ENCODE measurements around the gene RCOR1.

Gene RCOR1

GRCh38 chr14:102699416-102700110 lies 107.1 kb downstream of the RCOR1 start:
- no peaks in the 10 kb centered on the region for H3K27me3 ChIP-seq (ENCODE audit: low read length)
- no peaks in the 10 kb centered on the region for H3K9me2 ChIP-seq (replicated peaks; ENCODE audit: insufficient read depth, low read length)
- no peak overlapping the region for H3K27ac ChIP-seq (ENCODE audit: low read depth, low read length)
- H2AFZ ChIP-seq (ENCODE audit: low read depth, low read length, severe bottlenecking), result no peak overlapping the region
- no peak overlapping the region for H3K9ac ChIP-seq (ENCODE audit: low read length)
- no peak overlapping the region for H3K4me2 ChIP-seq (ENCODE audit: low read depth, low read length, poor library complexity, severe bottlenecking)
- no peaks in the 10 kb centered on the region for H3F3A ChIP-seq (ENCODE audit: insufficient read depth)
- H3K79me2 ChIP-seq (ENCODE audit: insufficient read depth, low read length), result peaks cover 4% of the 10 kb centered on the region; the same call in 1 of the 2 replicates
- H4K20me1 ChIP-seq (ENCODE audit: low read depth, low read length), result no peaks in the 10 kb centered on the region
- no peaks in the 10 kb centered on the region for H3K9me3 ChIP-seq (ENCODE audit: insufficient read depth, low read length)
- H3K4me3 ChIP-seq (ENCODE audit: insufficient read depth, low read length, poor library complexity, severe bottlenecking), result no peak overlapping the region
- no peak for TF ChIP-seq EZH2phosphoT487 (conservative IDR thresholded peaks at IDR 0.05; ENCODE audit: low read length)
- no peak for TF ChIP-seq CTCF (IDR thresholded peaks at IDR 0.05; ENCODE audit: insufficient read depth, low read length, poor library complexity, severe bottlenecking)
- peaks cover 14% of the 10 kb centered on the region for H3K36me3 ChIP-seq (ENCODE audit: low read length)

DNA sequence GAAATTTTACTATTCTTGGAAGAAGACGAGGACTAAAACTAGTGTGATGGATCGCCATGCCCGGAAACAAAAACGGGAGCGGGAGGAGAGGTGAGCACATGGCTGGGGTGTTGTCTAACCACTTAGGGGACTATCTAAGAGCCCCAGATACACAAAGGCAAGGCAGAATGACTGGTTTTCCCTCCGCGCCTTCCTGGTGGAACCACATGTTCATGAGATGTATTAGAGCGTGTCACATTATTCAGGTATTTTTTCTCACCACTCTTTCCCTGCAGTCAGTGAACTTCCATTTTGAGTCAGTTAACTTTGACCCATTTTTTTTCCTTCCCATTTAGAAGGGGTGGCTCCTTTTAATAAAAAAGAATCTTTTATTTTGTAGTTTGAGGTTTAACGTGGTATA lies 116.0 kb downstream of the RCOR1 start:
- Histone ChIP-seq H3F3A (ENCODE audit: insufficient read depth) (peaks cover 4% of the 10 kb centered on the region; the same call in 1 of the 2 replicates), H3K27ac (ENCODE audit: low read depth, low read length) (no peak overlapping the region), H3K27me3 (ENCODE audit: low read length) (no peaks in the 10 kb centered on the region), H3K4me3 (ENCODE audit: insufficient read depth, low read length, poor library complexity, severe bottlenecking) (no peak overlapping the region), H3K9me2 (replicated peaks; ENCODE audit: insufficient read depth, low read length) (no peaks in the 10 kb centered on the region), H2AFZ (ENCODE audit: low read depth, low read length, severe bottlenecking) (no peak overlapping the region), H4K20me1 (ENCODE audit: low read depth, low read length) (no peaks in the 10 kb centered on the region), H3K9ac (ENCODE audit: low read length) (no peak overlapping the region), H3K9me3 (ENCODE audit: insufficient read depth, low read length) (no peaks in the 10 kb centered on the region), H3K4me2 (ENCODE audit: low read depth, low read length, poor library complexity, severe bottlenecking) (no peak overlapping the region), H3K79me2 (ENCODE audit: insufficient read depth, low read length) (no peaks in the 10 kb centered on the region), H3K36me3 (ENCODE audit: low read length) (peaks cover 13% of the 10 kb centered on the region; the same call in 1 of the 2 replicates)
- TF ChIP-seq CTCF (IDR thresholded peaks at IDR 0.05; ENCODE audit: insufficient read depth, low read length, poor library complexity, severe bottlenecking) (no peak), EZH2phosphoT487 (conservative IDR thresholded peaks at IDR 0.05; ENCODE audit: low read length) (no peak)

GRCh38 chr14:102711207-102711606 lies 118.8 kb downstream of the RCOR1 start:
- H3K27me3 ChIP-seq (ENCODE audit: low read length), result no peaks in the 10 kb centered on the region
- no peak overlapping the region for H2AFZ ChIP-seq (ENCODE audit: low read depth, low read length, severe bottlenecking)
- H3K36me3 ChIP-seq (ENCODE audit: low read length), result peaks cover 17% of the 10 kb centered on the region; the same call in 1 of the 2 replicates
- no peaks in the 10 kb centered on the region for H3K79me2 ChIP-seq (ENCODE audit: insufficient read depth, low read length)
- H3K9me2 ChIP-seq (replicated peaks; ENCODE audit: insufficient read depth, low read length), result no peaks in the 10 kb centered on the region
- no peak for TF ChIP-seq EZH2phosphoT487 (conservative IDR thresholded peaks at IDR 0.05; ENCODE audit: low read length)
- H3F3A ChIP-seq (ENCODE audit: insufficient read depth), result peaks cover 4% of the 10 kb centered on the region; the same call in 1 of the 2 replicates
- no peak overlapping the region for H3K4me3 ChIP-seq (ENCODE audit: insufficient read depth, low read length, poor library complexity, severe bottlenecking)
- H4K20me1 ChIP-seq (ENCODE audit: low read depth, low read length), result no peaks in the 10 kb centered on the region
- H3K9ac ChIP-seq (ENCODE audit: low read length), result no peak overlapping the region
- H3K4me2 ChIP-seq (ENCODE audit: low read depth, low read length, poor library complexity, severe bottlenecking), result no peak overlapping the region
- no peaks in the 10 kb centered on the region for H3K9me3 ChIP-seq (ENCODE audit: insufficient read depth, low read length)
- no peak overlapping the region for H3K27ac ChIP-seq (ENCODE audit: low read depth, low read length)

DNA sequence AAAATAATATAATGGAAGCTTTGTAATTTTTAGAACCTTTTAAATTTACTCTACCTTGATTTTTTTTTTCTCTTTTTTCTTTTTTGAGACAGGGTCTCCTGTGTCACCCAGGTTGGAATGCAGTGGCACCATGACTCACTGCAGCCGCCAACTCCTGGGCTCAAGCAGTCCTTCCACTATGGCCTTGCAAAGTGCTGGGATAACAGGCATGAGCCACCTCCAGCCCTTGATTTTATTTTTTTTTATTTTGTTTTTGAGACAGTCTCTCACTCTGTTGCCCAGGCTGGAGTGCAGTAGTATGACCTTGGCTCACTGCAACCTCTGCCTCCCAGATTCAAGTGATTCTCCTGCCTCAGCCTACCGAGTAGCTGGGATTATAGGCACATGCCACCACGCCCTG lies 119.5 kb downstream of the RCOR1 start:
- Histone ChIP-seq H3K4me3 (ENCODE audit: insufficient read depth, low read length, poor library complexity, severe bottlenecking) (no peak overlapping the region), H3K4me2 (ENCODE audit: low read depth, low read length, poor library complexity, severe bottlenecking) (no peak overlapping the region), H4K20me1 (ENCODE audit: low read depth, low read length) (no peaks in the 10 kb centered on the region), H3K9ac (ENCODE audit: low read length) (no peak overlapping the region), H3F3A (ENCODE audit: insufficient read depth) (peaks cover 4% of the 10 kb centered on the region; the same call in 1 of the 2 replicates), H3K27me3 (ENCODE audit: low read length) (no peaks in the 10 kb centered on the region), H2AFZ (ENCODE audit: low read depth, low read length, severe bottlenecking) (no peak overlapping the region), H3K27ac (ENCODE audit: low read depth, low read length) (no peak overlapping the region), H3K9me2 (replicated peaks; ENCODE audit: insufficient read depth, low read length) (no peaks in the 10 kb centered on the region), H3K36me3 (ENCODE audit: low read length) (peaks cover 17% of the 10 kb centered on the region; the same call in 1 of the 2 replicates), H3K9me3 (ENCODE audit: insufficient read depth, low read length) (no peaks in the 10 kb centered on the region), H3K79me2 (ENCODE audit: insufficient read depth, low read length) (no peaks in the 10 kb centered on the region)
- TF ChIP-seq CTCF (IDR thresholded peaks at IDR 0.05; ENCODE audit: insufficient read depth, low read length, poor library complexity, severe bottlenecking) (no peak), EZH2phosphoT487 (conservative IDR thresholded peaks at IDR 0.05; ENCODE audit: low read length) (no peak)
